C1 segment of cervical spinal cord (tissue), 14 donors: Measurements from ENCODE around the gene SEMA7A.
A peak's percentile ranks its signal among the peaks of the same experiment; 100 is the strongest.
"Not testable (repeated sequence)": the region's sequence is repeated elsewhere in the genome, so short reads cannot be mapped to it uniquely, and the experiment has no call there.

Experiments
- DNase-seq, 14 donors: peaks; one replicate each; lab custom pipeline; 2025; lab: John Stamatoyannopoulos, UW

The SEMA7A gene

GRCh38 chr15:74376226-74376625, 57.5 kb downstream of the SEMA7A start:
- DNase-seq, result no peak

GRCh38 chr15:74375303-74375693, 58.5 kb downstream of the SEMA7A start:
- peak in 11 of 14 donors; percentile 23 to 71 (median 38) for DNase-seq

GRCh38 chr15:74374648-74375302, 59.0 kb downstream of the SEMA7A start:
- no peak for DNase-seq

GRCh38 chr15:74373731-74374647, 59.8 kb downstream of the SEMA7A start:
- peak in 13 of 14 donors; percentile 26 to 84 (median 74) for DNase-seq

GRCh38 chr15:74373056-74373650, 60.6 kb downstream of the SEMA7A start:
- DNase-seq, result no peak

GRCh38 chr15:74370471-74370870, 63.3 kb downstream of the SEMA7A start:
- no peak for DNase-seq

- no peak for DNase-seq
Measured at GRCh38 chr15:74369756-74370155, 64.0 kb downstream of the SEMA7A start.

GRCh38 chr15:74369084-74369745, 64.5 kb downstream of the SEMA7A start:
- no peak for DNase-seq

- DNase-seq, result no peak
Measured at GRCh38 chr15:74368121-74368520, 65.6 kb downstream of the SEMA7A start.

- no peak for DNase-seq
Measured at GRCh38 chr15:74367296-74367854, 66.4 kb downstream of the SEMA7A start, which contains the start of gene CYP11A1. Gene CYP11A1, minus strand, starts transcription at chr15:74367646. Its CDS starts 61 bp downstream, at chr15:74367585.

- DNase-seq, result no peak
Measured at GRCh38 chr15:74365598-74366445, 67.9 kb downstream of the SEMA7A start.

- DNase-seq, result no peak
Measured at GRCh38 chr15:74364936-74365597, 68.7 kb downstream of the SEMA7A start.

- no peak for DNase-seq
Measured at GRCh38 chr15:74362482-74362881, 71.3 kb downstream of the SEMA7A start.

- DNase-seq, result not testable (repeated sequence)
Measured at GRCh38 chr15:74360855-74361254, 72.9 kb downstream of the SEMA7A start.

- peak in 1 of 14 donors; percentile 47 for DNase-seq
Measured at GRCh38 chr15:74359376-74359775, 74.4 kb downstream of the SEMA7A start.
